HG03565 (cell line): ENCODE measurements around the gene PKP1.
"Not testable (repeated sequence)": the region's sequence is repeated elsewhere in the genome, so short reads cannot be mapped to it uniquely, and the experiment has no call there.

Source experiments
- ATAC-seq: cut with Tn5 transposase; IDR thresholded peaks from one replicate; pipeline ENCODE4 v1.9.1; 2021; ENCODE audit warnings: mild to moderate bottlenecking, moderate library complexity; ENCODE audit not compliant: unreplicated experiment

The PKP1 gene, protein sequence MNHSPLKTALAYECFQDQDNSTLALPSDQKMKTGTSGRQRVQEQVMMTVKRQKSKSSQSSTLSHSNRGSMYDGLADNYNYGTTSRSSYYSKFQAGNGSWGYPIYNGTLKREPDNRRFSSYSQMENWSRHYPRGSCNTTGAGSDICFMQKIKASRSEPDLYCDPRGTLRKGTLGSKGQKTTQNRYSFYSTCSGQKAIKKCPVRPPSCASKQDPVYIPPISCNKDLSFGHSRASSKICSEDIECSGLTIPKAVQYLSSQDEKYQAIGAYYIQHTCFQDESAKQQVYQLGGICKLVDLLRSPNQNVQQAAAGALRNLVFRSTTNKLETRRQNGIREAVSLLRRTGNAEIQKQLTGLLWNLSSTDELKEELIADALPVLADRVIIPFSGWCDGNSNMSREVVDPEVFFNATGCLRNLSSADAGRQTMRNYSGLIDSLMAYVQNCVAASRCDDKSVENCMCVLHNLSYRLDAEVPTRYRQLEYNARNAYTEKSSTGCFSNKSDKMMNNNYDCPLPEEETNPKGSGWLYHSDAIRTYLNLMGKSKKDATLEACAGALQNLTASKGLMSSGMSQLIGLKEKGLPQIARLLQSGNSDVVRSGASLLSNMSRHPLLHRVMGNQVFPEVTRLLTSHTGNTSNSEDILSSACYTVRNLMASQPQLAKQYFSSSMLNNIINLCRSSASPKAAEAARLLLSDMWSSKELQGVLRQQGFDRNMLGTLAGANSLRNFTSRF

DNA sequence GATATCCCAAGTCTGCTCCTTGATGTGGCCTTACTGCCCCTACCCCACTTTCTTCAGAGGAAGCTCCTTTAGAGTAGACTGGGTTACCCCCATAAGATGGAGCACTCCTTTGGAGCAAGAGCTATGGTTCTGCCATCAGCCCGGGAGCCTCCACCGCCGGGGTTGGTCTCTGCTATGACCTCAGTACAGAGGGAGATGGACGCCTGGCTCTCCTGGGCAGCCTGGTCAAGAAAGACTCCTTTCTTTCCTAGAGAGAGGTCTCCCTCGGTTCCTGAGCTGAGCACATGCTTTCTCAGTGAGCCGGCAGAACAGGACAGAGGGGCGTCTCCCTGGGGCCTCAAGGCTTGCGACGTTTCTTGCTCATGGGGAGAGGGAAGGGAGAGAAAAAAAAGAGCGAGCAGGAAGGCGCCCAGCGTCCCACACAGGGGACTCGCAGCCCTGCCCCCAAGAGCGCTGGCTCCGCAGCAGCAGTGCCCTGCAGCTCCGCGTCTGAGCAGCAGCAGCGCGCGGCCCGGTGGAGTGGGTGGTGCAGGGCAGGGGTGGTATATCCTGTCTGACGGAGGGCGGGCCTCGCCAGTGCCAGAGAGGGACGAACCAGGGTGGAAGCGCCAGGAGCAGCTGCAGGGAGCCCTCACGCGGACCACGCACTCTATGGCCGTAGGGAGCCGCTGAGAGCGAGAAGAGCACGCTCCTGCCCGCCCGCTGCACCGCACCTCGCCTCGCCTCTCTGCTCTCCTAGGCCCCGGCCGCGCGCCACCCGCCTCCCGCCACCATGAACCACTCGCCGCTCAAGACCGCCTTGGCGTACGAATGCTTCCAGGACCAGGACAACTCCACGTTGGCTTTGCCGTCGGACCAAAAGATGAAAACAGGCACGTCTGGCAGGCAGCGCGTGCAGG lies at the start of gene PKP1:
Gene PKP1 (plus strand): TSS at position 576 of the 899 bp plus-strand sequence. CDS start 197 bp downstream, at position 773.
- no peak for ATAC-seq

DNA sequence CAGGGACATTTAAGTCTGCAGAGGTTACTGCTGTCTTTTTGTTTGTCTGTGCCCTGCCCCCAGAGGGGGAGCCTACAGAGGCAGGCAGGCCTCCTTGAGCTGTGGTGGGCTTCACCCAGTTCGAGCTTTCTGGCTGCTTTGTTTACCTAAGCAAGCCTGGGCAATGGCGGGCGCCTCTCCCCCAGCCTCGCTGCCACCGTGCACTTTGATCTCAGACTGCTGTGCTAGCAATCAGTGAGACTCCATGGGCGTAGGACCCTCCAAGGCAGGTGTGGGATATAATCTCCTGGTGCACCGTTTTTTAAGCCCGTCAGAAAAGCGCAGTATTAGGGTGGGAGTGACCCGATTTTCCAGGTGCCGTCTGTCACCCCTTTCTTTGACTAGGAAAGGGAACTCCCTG lies 43.7 kb upstream of the PKP1 start:
- not testable (repeated sequence) for ATAC-seq

DNA sequence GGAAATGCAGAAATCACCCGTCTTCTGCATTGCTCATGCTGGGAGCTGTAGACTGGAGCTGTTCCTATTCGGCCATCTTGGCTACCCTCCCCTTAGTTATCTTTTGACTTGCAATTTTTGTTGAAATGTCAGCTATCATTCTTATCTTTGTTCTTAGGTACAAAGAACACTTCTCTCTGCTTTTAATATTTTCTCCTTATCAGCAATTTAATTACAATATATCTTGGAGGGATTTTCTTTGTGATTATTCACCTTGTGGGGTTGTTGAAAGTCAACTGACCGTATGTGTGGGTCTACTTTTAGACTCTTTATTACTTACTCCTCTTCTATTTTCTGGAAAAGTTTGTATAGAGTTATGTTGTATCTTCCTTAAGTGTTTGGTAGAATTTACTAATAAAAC lies 43.1 kb upstream of the PKP1 start:
- ATAC-seq = no peak

DNA sequence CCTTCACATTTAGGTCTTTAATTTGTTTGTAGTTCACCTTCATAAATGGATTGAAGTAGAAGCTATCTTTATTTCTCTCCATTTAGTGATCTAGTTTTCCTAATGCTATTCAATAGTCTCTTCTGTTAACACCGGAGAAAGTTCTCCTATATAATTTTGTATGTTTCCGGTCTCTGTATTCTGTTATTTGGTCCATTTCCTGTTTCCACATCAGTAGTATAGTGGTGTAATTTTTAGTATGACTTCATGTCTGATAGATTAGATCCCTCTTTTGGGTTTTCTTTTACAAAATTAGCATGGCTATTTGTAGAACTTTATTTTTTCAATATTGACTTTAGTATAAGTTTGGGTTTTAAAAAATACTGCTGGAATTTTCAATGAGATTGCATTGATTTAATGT lies 41.6 kb upstream of the PKP1 start:
- ATAC-seq = no peak

DNA sequence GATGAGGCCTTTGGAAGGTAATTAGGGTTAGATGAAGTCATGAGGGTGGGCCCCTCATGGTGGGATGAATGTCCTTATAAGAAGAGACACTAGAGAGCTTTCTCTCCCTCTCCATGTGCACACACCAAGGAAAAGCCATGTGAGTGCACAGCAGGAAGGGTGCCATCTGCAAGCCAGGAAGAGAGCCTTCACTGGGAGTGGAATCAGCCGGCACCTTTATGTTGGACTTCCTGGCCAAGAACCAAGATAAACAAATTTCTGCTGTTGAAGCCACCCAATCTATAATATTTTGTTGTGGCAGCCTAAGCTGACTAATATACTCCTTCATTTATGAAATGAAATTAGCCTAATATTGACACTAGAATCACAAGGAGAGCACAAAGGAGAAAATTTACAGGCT lies 38.2 kb upstream of the PKP1 start:
- ATAC-seq = no peak

DNA sequence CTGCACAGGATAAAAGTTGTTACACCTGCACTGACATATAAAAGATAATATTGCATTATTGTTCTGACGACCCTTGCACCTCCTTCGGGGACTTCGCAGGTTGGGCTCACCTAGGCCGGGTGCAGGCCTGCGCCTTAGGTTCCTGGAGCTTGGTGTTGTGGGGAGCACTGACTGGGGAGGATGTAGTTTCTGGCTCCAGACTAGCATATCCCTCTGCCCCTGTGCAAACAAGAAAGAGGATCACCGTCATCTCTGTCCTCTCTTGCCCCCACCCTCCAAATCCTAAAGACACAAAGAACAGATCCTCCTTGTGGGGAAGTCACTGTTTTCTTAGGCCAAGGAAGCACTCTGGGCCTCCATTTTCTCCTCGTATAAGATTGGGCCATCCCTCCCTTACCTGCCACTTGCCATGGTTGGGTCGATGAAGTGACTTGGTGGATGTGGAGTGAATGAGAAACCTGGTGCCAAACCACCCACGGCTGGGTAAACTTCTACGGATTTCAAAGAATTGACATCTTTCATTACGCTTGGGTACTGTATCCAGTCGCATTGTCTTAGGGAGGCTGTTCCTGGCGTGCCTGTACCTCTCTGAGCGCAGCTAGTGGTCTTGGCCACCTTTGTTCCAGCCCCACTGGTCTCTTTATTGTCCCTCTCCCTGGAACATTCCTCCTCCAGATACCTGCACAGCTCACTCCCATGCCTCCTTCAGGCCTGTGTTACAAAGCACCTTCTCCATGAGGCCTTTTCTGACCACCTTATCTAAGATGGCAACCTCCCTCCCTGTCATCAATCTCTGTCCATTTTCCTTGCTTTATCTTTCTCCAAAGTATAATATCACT lies 34.4 kb upstream of the PKP1 start:
- no peak for ATAC-seq

GRCh38 chr1:201250326-201251011 lies 32.8 kb upstream of the PKP1 start:
- no peak for ATAC-seq

- ATAC-seq = no peak
Measured at GRCh38 chr1:201251411-201251810, 31.9 kb upstream of the PKP1 start.

DNA sequence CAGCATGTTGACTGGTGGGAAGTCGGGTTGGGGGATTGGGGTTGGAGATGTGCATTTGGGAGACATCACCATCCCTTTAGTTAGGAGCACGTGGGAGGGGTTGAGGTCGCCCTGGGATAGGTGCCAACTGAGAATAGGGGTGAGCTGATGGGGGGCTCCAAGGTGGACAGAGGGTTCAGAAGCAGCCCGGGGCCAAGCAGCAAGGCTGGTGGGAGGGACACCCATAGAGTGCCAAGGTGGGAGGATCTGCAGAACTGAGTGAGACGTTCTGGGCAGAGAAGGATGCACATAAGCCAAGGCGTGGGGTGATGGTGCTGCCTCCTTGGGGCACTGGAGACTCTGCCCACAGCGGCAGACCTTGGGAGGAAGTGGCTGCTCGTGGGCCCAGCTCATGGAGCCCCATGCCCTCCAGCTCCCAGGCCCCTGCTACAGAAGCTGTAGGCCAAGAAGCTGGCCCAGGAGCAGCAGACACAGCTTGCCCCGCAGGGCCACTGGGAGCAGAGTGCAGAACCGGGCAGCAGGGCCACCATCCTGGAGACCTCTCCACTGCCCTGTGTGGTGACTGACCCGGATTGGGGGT lies 31.4 kb upstream of the PKP1 start:
- no peak for ATAC-seq

DNA sequence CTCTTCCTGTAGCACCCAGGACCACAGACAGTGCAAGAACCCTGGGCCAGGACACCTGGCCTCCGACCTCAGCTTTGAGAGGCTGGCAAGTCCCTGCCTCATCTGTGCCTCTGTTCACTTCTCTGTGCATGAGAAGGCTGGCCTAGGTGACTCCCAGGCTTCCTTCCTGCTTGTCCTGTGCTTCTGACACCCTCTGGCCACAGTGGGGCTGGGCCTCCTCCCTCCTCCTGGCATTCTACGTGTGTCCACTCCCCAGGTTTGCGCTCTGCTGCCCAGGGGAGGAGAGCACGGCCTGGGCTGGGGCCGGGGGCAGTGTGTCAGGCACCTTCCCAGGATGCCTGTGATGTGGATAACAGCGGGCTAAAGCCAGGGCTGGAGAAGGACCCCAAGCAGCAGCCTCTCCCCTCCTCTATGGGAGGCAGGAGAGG lies 30.3 kb upstream of the PKP1 start:
- ATAC-seq = no peak

DNA sequence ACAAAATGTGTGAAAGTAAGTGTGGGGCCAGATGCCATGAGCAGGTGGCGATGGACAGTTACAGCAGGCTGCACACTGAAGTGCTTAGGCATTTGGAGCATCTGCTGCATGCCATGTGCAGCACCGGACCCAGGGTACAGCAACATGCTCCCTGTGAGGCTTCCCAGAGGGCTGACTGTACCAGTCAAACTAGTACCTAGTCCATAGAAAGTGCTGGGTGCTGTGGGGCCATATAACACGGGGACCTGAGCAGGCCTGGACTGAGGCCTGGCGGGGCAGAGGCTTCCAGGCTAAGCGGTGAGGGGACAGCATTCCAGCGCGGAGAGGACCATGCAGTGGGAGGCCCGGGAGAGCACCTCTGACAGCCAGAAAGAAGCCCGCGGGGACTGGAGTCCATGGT lies 29.9 kb upstream of the PKP1 start:
- ATAC-seq = no peak

DNA sequence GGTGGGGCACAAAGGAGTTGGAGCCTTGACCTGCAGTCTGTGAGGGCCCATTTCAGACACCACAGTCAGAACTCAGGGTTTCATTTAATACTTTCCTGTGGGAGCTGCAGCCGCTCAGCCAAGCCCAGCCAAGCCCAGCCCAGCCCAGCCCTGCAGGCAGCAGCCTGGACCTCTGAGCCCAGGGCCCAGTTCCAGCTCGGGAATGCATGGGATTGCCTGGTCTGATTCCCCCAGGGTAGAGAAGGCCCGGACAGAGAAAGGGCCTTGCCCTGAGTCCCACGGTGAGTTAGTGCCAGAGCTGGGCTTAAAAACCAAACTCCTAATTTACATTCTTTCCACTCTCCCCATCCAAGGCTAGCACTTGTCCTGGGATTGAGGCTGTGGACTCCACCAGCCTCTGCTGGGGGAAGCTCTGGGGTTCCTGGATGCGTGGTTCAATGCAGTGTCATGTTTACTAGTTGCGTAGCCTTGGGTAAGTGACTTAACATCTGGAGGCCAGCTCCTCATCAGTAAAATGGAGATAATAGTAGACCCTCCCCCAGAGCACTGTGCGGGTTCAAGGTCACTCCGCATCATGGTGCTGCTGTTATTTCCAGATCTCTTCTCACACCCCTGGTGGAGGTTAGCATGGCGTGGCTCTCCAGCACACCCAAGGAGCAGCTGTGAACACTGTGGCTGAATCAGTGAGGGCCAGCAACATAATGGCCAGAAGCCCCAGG lies 29.2 kb upstream of the PKP1 start:
- no peak for ATAC-seq

GRCh38 chr1:201254625-201255478 lies 28.5 kb upstream of the PKP1 start:
- ATAC-seq = no peak

DNA sequence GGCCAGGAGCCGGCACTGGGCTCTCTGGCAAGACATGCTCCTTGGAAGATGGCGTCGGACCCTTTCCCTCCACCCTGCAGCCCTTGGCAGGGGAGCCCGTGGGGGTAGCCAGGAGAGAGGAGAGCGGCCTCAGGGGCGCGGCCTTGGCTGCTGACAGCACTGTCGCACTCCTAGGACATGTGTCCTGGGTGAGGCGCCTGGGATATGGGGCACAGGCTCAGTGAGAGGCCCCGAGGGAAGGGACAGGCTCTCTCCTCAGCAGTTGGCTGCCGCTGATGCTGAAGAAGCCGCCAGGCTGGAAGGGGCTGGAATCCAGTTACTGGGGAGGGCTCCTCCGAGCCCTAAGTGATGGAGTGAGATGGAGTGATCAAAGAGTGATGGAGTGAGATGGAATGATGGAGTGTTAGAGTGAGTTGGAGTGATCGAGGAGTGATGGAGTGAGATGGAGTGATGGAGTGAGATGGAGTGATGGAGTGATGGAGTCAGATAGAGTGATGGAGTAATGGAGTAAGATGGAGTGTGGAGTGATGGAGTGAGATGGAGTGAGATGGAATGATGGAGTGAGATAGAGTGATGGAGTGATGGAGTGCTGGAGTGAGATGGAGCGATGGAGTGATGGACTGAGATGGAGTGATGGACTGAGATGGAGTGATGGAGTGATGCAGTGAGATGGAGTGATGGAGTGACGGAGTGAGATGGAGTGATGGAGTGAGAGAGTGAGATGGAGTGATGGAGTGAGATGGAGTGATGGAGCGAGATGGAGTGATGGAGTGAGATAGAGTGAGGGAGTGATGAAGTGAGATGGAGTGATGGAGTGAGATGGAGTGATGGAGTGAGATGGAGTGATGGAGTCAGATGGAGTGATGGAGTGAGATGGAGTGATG lies 27.6 kb upstream of the PKP1 start:
- ATAC-seq = no peak

- ATAC-seq = not testable (repeated sequence)
Measured at GRCh38 chr1:201258132-201258531, 25.2 kb upstream of the PKP1 start.

- ATAC-seq = no peak
Measured at GRCh38 chr1:201258763-201259230, 24.5 kb upstream of the PKP1 start.
